HG02981 (cell line): Measurements from ENCODE around the gene DNAL1.

ENCODE experiments used
- ATAC-seq: cut with Tn5 transposase; IDR thresholded peaks from one replicate; pipeline ENCODE4 v1.9.1; 2021; ENCODE audit warnings: mild to moderate bottlenecking, moderate library complexity; ENCODE audit not compliant: unreplicated experiment

The DNAL1 gene

DNA sequence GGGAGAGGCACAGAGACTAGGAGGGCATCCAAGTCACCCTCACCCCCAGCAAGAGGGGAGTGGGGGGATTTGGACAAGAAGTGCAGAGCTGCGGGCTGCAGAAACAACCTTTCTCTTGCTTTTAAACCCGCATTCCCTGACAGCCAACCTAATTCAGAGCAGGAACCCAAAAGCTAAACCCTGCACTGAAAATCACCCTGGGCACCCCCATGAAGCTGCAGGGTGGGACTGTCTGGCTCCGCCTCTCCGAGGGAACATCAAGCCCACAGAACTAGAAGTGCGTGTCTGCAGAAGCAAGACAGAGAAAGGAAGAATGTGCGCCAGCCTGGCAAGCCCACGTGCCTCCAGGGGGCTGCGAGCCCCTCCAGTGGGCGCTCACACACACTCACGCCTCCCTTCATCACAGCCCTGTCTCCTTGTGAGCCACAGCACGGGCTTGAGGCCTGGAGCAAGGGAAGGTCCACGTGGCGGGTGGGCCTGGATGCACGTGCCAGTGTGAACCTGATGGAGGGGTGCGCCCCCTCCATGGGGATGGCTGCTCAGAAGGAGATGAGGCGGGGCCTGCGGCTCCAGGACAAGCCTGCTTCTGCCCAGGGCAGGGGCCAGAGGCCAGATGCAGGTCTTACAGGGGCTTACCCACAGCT, 97.2 kb downstream of the DNAL1 start:
- no peak for ATAC-seq

GRCh38 chr14:73742520-73743238, 97.9 kb downstream of the DNAL1 start:
- no peak for ATAC-seq

GRCh38 chr14:73743431-73743931, 98.7 kb downstream of the DNAL1 start:
- ATAC-seq: peak; percentile 42

DNA sequence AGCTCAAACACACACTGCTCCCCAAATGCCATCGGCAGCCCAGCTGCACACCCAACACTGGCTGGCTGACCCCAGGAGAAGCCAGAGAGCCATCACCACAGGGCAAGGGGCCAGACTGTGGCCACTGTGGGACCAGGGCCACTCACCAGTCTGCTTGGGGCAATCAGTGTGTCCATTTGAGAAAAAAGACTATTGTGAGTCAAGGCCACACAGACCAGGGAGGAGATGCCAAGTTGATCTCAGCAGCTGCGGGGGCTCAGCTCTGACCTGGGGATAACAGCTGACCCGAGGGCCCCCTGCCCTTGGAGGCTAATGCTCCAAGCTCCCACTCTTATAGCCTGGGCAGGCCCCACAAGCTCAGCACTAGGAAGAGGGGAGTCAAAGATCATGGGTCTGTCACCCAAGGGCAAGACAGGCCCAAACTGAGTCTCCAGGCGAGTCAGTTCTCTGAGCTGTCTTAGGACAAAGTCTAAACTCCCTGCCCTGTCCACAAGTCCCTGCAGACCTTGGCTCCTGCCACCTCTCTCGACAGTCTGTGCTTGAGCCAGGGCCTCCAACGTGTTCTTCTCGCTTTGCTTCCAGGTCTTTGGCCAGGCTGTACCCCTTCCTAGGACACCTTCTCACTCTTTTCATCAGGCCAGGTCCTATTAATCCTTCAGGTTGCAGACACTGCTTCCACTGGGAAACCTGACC, 99.5 kb downstream of the DNAL1 start:
- no peak for ATAC-seq

DNA sequence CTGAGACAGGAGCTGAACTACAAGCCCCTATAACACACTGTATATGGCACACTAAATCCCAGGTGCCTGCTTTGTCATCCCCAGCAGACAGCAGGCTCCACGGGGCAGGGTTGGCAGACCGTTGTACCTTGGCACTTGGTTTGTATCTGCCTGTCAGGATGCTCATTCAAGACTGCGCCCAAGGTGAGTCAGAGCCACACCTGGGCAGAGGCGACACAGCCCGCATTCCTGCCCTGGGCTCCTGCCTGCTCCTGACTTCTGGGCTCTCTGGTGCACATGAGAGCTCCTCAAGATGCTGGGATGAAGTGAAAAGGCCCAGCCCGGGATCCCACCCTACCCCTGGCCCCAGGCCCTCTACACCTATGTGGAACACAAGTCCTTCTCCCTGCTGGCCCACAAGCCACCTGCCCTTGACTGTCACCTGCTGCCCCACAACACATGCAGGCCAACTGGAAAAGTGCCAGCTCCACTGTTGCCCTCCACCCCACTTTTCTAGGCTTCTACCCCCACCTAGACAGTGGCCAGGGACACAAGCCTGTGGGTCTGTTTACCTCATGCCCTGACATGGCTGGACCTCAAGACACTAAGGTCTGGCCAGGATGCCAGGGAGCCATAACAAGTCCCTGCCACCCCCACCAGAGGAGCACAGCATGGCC, 100.2 kb downstream of the DNAL1 start:
- ATAC-seq: no peak

GRCh38 chr14:73745571-73746519, 101.1 kb downstream of the DNAL1 start:
- ATAC-seq: no peak

DNA sequence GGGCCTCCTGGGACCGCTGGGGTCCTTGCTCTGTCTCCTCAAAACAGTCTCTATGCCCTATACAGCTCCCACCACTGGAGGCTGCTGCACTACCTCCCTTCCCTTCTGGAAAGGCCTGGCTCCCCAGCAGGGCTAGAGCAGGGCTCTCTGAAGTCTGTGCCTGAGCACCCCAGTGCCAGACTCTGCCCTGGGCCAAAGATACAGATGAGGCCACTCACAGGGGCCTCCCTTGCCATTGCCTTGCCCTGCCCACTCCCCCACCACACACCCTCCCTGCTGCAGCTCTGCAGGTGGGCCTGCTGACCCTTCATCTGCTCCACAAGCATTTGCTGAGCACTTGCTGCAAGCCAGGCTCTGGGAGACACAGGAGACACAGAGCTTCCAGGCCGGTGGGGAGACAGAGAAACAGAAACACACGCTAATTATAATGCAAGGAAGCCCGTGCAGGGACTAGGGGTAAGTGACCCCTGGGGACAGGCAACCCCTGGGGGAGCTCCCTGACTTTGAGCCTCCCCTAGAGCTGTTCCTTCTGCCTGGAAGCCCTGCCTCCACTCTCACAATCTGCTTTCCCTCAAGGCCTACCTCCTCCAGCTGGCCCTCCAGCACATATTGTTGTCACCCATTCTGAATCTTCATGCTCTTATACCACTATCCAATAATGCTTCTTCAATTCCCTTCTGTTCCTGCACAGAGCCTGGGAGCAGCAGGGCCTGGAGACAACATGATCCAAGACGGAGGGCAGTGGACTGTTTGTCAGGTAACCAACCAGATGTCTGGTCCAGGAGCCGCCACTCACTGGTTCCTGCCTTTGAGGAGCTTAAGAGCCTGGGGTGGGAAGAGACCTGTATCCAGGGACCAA, 102.0 kb downstream of the DNAL1 start:
- no peak for ATAC-seq

DNA sequence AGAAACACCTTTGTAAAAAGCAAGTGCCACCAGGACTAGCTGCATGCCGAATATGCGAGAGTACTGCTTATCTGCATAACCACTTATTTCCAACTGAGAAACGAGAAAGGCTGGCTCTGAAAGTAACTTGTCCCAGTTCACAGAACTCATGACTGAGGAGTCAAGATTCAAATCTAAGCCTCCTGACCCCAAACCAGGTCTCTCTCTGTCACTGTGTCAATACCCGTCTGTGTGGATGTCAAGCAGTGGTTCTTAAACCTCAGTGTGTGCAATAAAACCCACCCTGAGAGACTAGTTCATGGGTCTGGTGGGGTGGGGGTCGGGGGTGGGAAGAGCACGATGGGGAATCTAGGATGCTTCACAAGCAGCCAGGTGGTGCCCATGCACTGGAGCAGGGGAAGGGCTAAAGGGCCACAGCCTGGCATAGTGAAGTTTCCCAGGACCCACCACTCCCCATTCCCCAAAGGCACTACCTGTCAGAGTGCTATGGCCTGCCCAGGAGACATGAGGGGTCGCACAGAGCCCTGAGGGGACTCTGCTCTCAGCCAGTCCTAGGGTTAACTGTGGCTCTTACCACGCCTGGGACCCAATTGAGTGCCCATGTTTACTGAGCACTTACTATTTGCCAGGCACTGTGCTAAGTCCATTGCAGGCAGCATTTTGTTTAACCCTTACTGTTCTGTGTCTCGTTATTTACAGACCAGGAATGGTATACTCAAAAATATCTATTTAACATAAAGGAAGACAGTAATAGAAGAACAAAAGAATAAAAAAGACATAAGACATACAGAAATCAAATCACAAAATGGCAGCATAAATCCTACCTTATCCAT, 102.8 kb downstream of the DNAL1 start:
- no peak for ATAC-seq

DNA sequence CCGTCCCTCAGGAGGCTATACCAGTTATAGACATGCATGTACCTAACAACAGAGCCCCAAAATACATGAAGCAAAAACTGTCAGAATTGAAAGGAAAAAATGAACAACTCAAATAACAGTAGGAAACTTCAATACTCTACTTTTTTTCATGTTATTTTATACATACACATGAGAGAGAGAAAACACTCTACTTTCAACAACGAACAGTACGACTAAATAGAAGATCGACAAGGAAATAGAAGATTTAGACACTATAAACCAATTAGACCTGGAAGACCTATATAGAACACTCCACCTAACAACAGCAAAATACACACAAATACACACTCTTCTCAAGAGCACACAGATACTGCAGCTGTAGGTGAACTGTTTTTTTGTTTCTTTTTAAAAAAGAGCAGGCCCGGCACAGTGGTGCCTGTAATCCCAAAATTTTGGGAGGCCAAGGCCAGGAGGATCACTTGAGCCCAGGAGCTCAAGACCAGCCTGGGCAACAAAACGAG, 104.1 kb downstream of the DNAL1 start:
- ATAC-seq: no peak

- ATAC-seq: no peak
Measured at GRCh38 chr14:73749706-73750530, 105.1 kb downstream of the DNAL1 start.

DNA sequence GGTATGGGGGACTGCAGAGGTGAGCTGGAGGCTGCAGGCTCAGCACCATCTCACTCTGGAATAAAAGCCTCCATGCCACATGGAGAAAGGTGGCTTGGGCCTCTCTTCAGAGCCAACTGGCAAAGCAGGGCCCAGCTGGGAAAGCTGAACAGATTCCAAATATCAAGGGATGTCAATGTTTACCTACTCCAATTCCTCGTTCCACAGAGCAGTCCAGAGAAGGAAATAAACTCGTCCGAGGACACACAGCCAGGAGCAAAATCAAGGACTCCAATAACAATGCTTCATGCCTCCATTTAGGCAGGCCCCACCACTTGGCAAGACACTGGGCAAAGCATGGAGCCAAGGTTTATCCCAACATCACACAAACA, 105.7 kb downstream of the DNAL1 start:
- no peak for ATAC-seq

DNA sequence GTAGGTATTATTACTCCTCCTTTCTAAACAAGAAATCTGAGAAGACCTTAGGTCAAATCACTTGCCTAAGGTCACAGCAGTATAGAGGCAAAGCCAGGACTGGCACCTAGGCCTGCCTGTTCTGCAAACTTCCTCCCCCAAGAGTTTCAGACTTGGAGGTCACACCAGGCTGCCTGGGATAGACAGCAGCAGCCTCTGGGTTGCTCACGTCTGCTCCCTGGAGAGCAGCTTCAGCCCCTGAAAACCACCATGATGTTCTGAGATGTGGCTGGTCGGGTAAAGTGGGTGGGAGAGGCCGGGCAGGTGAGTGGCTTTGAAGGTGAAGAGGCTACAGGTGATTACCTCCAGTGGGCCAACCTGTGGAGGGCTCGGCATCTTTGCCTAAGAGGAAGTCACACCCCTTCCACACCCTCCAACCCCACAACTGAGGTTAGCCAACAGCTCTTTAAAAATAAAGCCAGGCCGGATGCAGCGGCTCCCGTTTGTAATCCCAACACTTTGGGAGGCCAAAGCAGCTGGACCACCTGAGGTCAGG, 106.4 kb downstream of the DNAL1 start:
- ATAC-seq: no peak

GRCh38 chr14:73752297-73752992, 107.7 kb downstream of the DNAL1 start:
- no peak for ATAC-seq
